H9 (cell line): ENCODE results near the gene NAT14. TPM values are rescaled to one million over a fixed set of nuclear protein-coding genes. Genes with fewer than 3 reads are reported as not detected.

ENCODE experiments used
- DNase-seq: peaks from one replicate; pipeline ENCODE4 v3.0.0-alpha.2; 2017
- H2AFZ ChIP-seq: one replicate; pipeline ENCODE4 v1.6.1; 2013; ENCODE audit warnings: mild to moderate bottlenecking, low read length, control low read depth, moderate library complexity
- H2AK5ac ChIP-seq: 2 replicates; pipeline ENCODE4 v1.6.1; 2013; ENCODE audit warnings: low read length, control low read depth, mixed read lengths; ENCODE audit not compliant: insufficient read length
- H2BK120ac ChIP-seq: one replicate; pipeline ENCODE4 v1.6.1; 2013; ENCODE audit warnings: low read depth, mild to moderate bottlenecking, low read length, control low read depth, inconsistent platforms; ENCODE audit not compliant: poor library complexity, severe bottlenecking
- H2BK12ac ChIP-seq: 2 replicates; pipeline ENCODE4 v1.6.1; 2013; ENCODE audit warnings: low read length, control low read depth, mixed read lengths, low read depth; ENCODE audit not compliant: insufficient read length
- H2BK15ac ChIP-seq: 2 replicates; pipeline ENCODE4 v1.6.1; 2013; ENCODE audit warnings: low read depth, low read length, control low read depth
- H2BK20ac ChIP-seq: one replicate; pipeline ENCODE4 v1.6.1; 2013; ENCODE audit warnings: low read depth, mild to moderate bottlenecking, low read length, control low read depth, inconsistent platforms; ENCODE audit not compliant: poor library complexity, severe bottlenecking
- H2BK5ac ChIP-seq: 2 replicates; pipeline ENCODE4 v1.6.1; 2013; ENCODE audit warnings: low read length, control low read depth, mixed read lengths; ENCODE audit not compliant: insufficient read length
- H3K14ac ChIP-seq: 2 replicates; pipeline ENCODE4 v1.6.1; 2013; ENCODE audit warnings: low read length, control low read depth; ENCODE audit not compliant: insufficient read depth
- H3K18ac ChIP-seq: 2 replicates; pipeline ENCODE4 v1.6.1; 2013; ENCODE audit warnings: low read depth, mild to moderate bottlenecking, mixed read lengths, low read length, control low read depth; ENCODE audit not compliant: insufficient read length
- H3K23ac ChIP-seq: 2 replicates; pipeline ENCODE4 v1.6.1; 2013; ENCODE audit warnings: low read length, control low read depth, mixed read lengths, low read depth; ENCODE audit not compliant: insufficient read length
- H3K23me2 ChIP-seq: 2 replicates; pipeline ENCODE4 v1.6.1; 2013; ENCODE audit warnings: low read depth, mild to moderate bottlenecking, mixed read lengths, low read length, control low read depth; ENCODE audit not compliant: insufficient read length, poor library complexity, severe bottlenecking
- H3K27ac ChIP-seq: 2 replicates; pipeline ENCODE4 v1.5.1; 2013; ENCODE audit warnings: low read length, control low read depth, mixed read lengths, low read depth; ENCODE audit not compliant: insufficient read length
- H3K27me3 ChIP-seq: 2 replicates; pipeline ENCODE4 v1.6.1; 2013; ENCODE audit warnings: low read length, control low read depth, inconsistent platforms; ENCODE audit not compliant: insufficient read depth
- H3K4ac ChIP-seq: 2 replicates; pipeline ENCODE4 v1.6.1; 2013; ENCODE audit warnings: low read depth, mild to moderate bottlenecking, control low read depth, inconsistent platforms, low read length, moderate library complexity
- H3K4me1 ChIP-seq: 2 replicates; pipeline ENCODE4 v1.6.1; 2013; ENCODE audit warnings: low read length, control low read depth, inconsistent platforms; ENCODE audit not compliant: insufficient read depth
- H3K4me2 ChIP-seq: 2 replicates; pipeline ENCODE4 v1.6.1; 2013; ENCODE audit warnings: low read length, control low read depth, mixed read lengths; ENCODE audit not compliant: insufficient read length, insufficient read depth
- H3K56ac ChIP-seq: 2 replicates; pipeline ENCODE4 v1.6.1; 2013; ENCODE audit warnings: low read depth, mild to moderate bottlenecking, mixed read lengths, low read length, control low read depth; ENCODE audit not compliant: insufficient read length
- H3K79me1 ChIP-seq: 2 replicates; pipeline ENCODE4 v1.6.1; 2013; ENCODE audit warnings: low read depth, mild to moderate bottlenecking, moderate library complexity, low read length, control low read depth, inconsistent platforms; ENCODE audit not compliant: insufficient read depth, poor library complexity, severe bottlenecking
- H3K79me2 ChIP-seq: 2 replicates; pipeline ENCODE4 v1.6.1; 2013; ENCODE audit warnings: low read length, control low read depth, inconsistent platforms; ENCODE audit not compliant: insufficient read depth
- H3K9ac ChIP-seq: 2 replicates; pipeline ENCODE4 v1.6.1; 2013; ENCODE audit warnings: low read length, control low read depth, mixed read lengths; ENCODE audit not compliant: insufficient read length; ENCODE audit errors: extremely low read depth
- H3K9me3 ChIP-seq: one replicate; pipeline ENCODE4 v1.6.1; 2013; ENCODE audit warnings: low read depth, low read length, inconsistent platforms; ENCODE audit not compliant: control insufficient read depth
- H3T11ph ChIP-seq: one replicate; pipeline ENCODE4 v1.6.1; 2013; ENCODE audit warnings: mild to moderate bottlenecking, low read length, control low read depth, inconsistent platforms
- H4K20me1 ChIP-seq: one replicate; pipeline ENCODE4 v1.6.1; 2013; ENCODE audit not compliant: control insufficient read depth, insufficient read length, insufficient read depth
- H4K5ac ChIP-seq: 2 replicates; pipeline ENCODE4 v1.6.1; 2013; ENCODE audit warnings: low read depth, mild to moderate bottlenecking, mixed read lengths, low read length, control low read depth; ENCODE audit not compliant: insufficient read length
- H4K8ac ChIP-seq: replicated peaks from 2 replicates; pipeline ENCODE4 v1.6.1; 2013; ENCODE audit warnings: low read length, control low read depth, mixed read lengths, low read depth; ENCODE audit not compliant: insufficient read length
- H4K91ac ChIP-seq: 2 replicates; pipeline ENCODE4 v1.6.1; 2013; ENCODE audit warnings: low read depth, mild to moderate bottlenecking, moderate library complexity, mixed read lengths, low read length, control low read depth; ENCODE audit not compliant: insufficient read length
- H3K27ac Mint-ChIP-seq, 3 experiments: 2 replicates in 2 of 3; 3 replicates in 1 of 3; pipeline ENCODE4 v1.8.0; 2020 to 2021; ENCODE audit warnings: mixed read lengths in 3 of 3, mild to moderate bottlenecking in 1 of 3, moderate library complexity in 1 of 3
- H3K27me3 Mint-ChIP-seq: 2 replicates; pipeline ENCODE4 v1.8.0; 2021; ENCODE audit warnings: low read depth, mild to moderate bottlenecking, moderate library complexity, mixed read lengths
- H3K36me3 Mint-ChIP-seq, 3 experiments: 2 replicates in 2 of 3; 3 replicates in 1 of 3; pipeline ENCODE4 v1.8.0; 2020 to 2021; ENCODE audit warnings: low read depth in 3 of 3, mixed read lengths in 3 of 3; ENCODE audit not compliant: insufficient read depth in 1 of 3
- H3K4me1 Mint-ChIP-seq, 2 experiments: 2 replicates each; pipeline ENCODE4 v1.8.0; 2020; ENCODE audit warnings: mixed read lengths in 2 of 2
- H3K4me3 Mint-ChIP-seq, 2 experiments: 2 replicates in 1 of 2; 3 replicates in 1 of 2; pipeline ENCODE4 v1.8.0; 2020 to 2021; ENCODE audit warnings: mild to moderate bottlenecking in 2 of 2, mixed read lengths in 2 of 2, moderate library complexity in 1 of 2
- H3K9me3 Mint-ChIP-seq, 2 experiments: 2 replicates in 1 of 2; 3 replicates in 1 of 2; pipeline ENCODE4 v1.8.0; 2020; ENCODE audit warnings: mild to moderate bottlenecking in 2 of 2, mixed read lengths in 2 of 2, moderate library complexity in 1 of 2
- WGBS: extraction: QIAGEN DNeasy Blood & Tissue Kit; methylation state at CpG from one replicate; pipeline ENCODE4 v1.1.7; 2013; ENCODE audit warnings: missing lambda C conversion rate, low lambda C conversion rate, mixed read lengths; ENCODE audit not compliant: insufficient read length; ENCODE audit errors: extremely low coverage; 5-methylcytosine and 5-hydroxymethylcytosine counted together
- total RNA-seq: library from RNA; stranded (reverse); gene quantifications from 2 replicates; pipeline ENCODE4 v1.2.1, GENCODE V29; 2021
- TF ChIP-seq, protein P1 (sequence below): fragments of 200-600 bp; sonication (generic); conservative IDR thresholded peaks from 3 replicates; pipeline ENCODE4 v1.8.0; 2021; ENCODE audit warnings: antibody characterized with exemption, mild to moderate bottlenecking

Gene NAT14
- total RNA-seq, 1 experiment from 2014 or later = 51.2 TPM

DNA sequence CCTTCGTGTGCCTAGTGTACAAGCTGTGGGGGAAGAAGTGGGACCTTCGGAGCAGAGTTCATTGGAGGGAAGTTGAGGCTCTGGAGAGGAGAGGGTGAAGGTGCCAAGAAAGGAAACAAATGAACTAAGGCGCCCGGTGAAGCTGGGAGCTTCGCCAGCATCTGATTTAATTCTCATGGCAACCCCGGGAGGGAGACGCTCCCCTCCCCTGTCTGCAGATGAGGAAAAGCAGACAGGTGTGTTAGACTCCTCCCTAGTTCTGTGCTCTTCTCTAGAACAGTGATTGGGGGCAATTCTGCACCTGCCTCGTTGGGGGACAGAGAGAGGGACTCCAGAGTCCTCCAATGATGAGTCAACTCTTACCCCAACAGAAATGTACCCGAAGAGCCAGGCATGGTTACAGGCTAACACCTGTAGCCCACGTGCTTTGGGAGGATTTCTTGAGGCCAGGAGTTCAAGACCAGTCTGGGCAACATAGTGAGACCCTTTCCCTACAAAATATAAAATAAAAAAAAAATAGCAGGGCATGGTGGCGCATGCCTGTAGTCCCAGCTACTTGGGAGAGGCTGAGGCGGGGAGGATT, 7.5 kb downstream of the NAT14 start:
- Histone ChIP-seq H3K79me2 (no peaks in the 10 kb centered on the region), H3K27ac (no peak overlapping the region), H2AFZ (no peak overlapping the region), H3K79me1 (no peaks in the 10 kb centered on the region), H4K8ac (no peak overlapping the region), H3K4me2 (no peak overlapping the region), H4K91ac (no peak overlapping the region), H3K14ac (no peak overlapping the region), H3K18ac (no peak overlapping the region), H3K56ac (no peak overlapping the region), H3K23ac (no peak overlapping the region), H3K9ac (no peak overlapping the region), H3T11ph (no peak overlapping the region), H2BK12ac (no peak overlapping the region), H2BK5ac (no peak overlapping the region), H3K9me3 (no peaks in the 10 kb centered on the region), H2BK15ac (no peak overlapping the region), H3K23me2 (peaks cover 7% of the 10 kb centered on the region), H2AK5ac (no peak overlapping the region), H3K27me3 (no peaks in the 10 kb centered on the region), H3K4me1 (peaks cover 2% of the 10 kb centered on the region; the same call in 1 of the 2 replicates), H2BK120ac (no peak overlapping the region), H4K20me1 (no peaks in the 10 kb centered on the region), H4K5ac (no peak overlapping the region), H3K4ac (no peak overlapping the region), H2BK20ac (no peak overlapping the region)
- Mint-ChIP-seq H3K27me3 (peaks cover 9% of the 10 kb centered on the region), H3K9me3 (no peaks in the 10 kb centered on the region), H3K4me1 (peaks cover 26 to 40% of the 10 kb centered on the region in 2 experiments), H3K4me3 (no peak overlapping the region), H3K36me3 (no peaks in the 10 kb centered on the region; a peak in 1 of 7 replicates), H3K27ac (no peak overlapping the region)
- no peak for DNase-seq
- TF ChIP-seq, protein P1, sequence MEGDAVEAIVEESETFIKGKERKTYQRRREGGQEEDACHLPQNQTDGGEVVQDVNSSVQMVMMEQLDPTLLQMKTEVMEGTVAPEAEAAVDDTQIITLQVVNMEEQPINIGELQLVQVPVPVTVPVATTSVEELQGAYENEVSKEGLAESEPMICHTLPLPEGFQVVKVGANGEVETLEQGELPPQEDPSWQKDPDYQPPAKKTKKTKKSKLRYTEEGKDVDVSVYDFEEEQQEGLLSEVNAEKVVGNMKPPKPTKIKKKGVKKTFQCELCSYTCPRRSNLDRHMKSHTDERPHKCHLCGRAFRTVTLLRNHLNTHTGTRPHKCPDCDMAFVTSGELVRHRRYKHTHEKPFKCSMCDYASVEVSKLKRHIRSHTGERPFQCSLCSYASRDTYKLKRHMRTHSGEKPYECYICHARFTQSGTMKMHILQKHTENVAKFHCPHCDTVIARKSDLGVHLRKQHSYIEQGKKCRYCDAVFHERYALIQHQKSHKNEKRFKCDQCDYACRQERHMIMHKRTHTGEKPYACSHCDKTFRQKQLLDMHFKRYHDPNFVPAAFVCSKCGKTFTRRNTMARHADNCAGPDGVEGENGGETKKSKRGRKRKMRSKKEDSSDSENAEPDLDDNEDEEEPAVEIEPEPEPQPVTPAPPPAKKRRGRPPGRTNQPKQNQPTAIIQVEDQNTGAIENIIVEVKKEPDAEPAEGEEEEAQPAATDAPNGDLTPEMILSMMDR = no peak
- no CpG with 5 or more reads among the region's 12 CpGs for WGBS
